HG02623 (cell line): Measurements from ENCODE around the gene EEF1G.
"Not testable (repeated sequence)": the region's sequence is repeated elsewhere in the genome, so short reads cannot be mapped to it uniquely, and the experiment has no call there.

ENCODE experiments used
- ATAC-seq: cut with Tn5 transposase; IDR thresholded peaks from one replicate; pipeline ENCODE4 v1.9.1; 2021; ENCODE audit warnings: moderate library complexity; ENCODE audit not compliant: unreplicated experiment

EEF1G gene

GRCh38 chr11:62603776-62604299, 30.1 kb upstream of the EEF1G start:
- no peak for ATAC-seq

DNA sequence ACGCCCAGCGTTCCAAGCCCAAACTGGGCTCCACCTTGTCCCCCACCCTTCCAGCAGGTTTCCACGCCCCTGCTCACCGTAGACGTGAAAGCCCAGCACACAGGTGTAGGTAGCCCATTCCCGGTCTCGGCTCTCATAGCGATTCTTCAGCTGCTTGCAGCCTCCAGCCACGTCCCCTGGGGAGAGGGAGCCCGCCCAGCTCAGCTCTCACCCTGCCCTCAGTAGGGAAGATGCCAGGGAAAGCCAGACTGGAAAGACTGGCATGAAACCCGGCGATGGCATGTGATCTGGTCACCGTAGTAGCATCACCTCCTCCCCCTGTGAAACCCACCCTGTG, 29.3 kb upstream of the EEF1G start:
- no peak for ATAC-seq

- ATAC-seq, result no peak
These were observed 28.7 kb upstream of the EEF1G start for GRCh38 chr11:62602141-62603071.

DNA sequence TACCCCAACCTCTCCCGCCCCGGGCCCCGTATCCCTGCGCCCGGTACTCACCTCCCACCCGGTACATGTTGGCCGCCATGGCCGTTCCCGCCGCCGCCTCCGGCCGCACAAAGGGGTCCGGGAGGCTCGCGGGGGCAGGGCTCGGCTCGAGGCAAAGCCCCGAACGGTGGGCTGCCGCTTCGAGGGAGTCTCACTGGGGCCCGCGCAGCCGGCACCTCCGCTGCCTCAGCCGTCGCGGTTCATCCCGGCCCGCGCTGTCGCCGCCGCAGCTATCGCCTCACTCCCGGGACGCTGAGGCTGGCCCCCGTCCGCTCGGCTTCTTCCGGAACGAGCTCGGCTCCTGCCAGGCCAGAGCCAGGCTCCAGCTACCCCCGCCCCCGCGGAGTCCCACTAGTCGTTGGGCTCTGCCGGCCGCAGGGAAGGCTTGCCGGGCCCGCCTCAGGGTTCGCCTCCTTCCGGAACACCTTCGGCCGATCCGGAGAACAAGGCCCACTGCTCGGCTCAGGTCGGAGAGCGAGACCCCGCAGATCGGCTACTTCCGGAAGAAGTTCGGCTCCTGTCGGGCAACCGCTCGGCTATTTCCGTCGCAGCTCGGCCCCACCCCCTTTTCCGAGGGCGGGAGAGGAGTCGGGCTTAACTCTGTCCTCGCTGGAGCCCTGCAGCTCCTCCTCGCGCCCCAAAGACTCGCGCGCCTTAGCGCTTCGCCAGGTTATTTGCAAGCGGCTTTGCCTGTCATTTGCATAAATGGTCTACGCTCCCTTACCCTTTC, 27.9 kb upstream of the EEF1G start, which contains the start of gene MTA2:
Gene MTA2 (minus strand): TSS at position 494 of the 769 bp plus-strand sequence. CDS start 415 bp downstream, at position 79.
- ATAC-seq, result peak; percentile 68

GRCh38 chr11:62601122-62601371, 27.4 kb upstream of the EEF1G start:
- ATAC-seq, result peak; percentile 10

DNA sequence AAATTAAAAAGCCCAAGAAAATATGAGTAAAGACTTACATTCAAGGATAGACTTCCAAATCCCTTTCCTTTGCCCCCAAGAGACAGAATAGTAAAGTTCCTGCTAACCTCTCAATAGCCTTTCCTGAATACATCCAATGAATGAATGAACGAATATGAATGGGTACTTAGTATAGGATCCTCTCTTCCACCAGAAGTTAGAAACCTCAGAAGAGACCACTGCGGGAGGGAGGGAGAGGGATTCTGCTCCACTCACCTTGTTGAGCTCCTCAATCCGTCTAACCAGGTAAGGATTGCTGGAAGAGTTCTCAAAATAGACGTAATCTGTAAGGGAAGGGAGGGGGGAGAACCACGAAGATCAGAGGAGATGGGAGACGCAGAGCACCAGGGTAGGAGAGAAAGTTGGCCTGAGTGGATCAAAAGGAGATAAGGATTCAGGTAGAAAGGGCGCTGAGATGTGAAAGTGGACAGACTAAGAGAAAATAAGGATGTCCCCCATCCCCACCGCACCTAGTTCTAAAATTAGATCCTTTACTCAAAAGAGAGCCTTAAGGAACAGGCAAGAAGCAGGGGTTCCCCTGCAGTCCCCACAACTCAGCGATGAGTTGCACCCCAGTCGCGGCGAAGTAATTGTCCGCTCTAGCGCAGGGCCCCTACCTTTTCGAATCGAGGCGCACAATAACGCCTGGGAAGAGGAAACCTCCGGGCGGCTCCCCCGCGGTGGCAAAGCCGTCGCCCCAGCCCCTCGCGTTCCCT, 26.9 kb upstream of the EEF1G start:
- ATAC-seq, result no peak

DNA sequence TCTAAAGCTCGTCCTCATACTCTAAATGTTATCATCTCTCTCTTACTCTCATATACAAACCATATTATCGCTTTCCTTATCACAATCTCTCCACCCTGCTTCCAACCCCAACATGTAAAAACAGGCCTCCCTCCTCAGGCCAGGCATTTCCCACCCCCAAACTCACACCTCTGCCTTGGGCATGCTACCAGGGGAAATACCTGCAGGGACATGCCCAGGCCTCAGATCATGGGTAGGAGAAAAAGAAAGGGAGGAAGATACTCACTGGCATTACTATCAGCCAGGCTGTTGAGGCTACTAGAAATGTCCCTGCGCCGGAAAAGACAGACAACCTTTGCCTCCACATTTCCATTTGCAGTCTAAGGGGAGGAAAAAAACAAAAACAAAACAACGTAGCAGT, 26.2 kb upstream of the EEF1G start:
- no peak for ATAC-seq

DNA sequence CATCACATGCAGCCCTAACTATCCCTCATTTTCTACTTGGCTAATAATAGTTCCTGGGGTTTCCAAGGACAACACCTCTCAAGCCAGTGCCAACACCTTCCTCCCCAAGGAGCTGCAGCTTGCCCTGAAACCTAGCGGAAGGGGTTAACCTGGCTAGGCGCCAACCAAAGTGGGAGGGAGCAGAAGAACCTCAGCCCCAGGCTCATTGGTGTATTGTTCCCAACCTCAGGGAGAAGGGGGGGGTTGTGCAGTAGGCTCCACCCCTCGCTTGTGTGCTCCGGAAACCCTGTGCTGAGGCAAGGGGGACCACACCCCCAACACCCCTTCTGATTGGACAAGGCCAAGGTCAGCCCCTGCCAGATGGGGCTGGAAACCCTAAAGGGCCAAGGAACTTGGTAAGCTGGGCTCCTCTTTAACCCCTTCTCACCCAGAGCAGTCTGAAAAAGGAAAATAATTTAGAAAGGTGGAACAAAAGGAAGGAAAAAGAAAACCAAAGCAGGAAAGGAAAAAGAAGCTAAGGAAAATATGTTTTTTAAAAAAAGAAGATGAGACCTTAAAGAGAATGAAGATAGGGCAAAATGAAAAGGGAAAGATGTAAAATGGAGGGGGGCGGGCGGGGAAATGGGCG, 25.5 kb upstream of the EEF1G start:
- ATAC-seq, result peak; percentile 37

DNA sequence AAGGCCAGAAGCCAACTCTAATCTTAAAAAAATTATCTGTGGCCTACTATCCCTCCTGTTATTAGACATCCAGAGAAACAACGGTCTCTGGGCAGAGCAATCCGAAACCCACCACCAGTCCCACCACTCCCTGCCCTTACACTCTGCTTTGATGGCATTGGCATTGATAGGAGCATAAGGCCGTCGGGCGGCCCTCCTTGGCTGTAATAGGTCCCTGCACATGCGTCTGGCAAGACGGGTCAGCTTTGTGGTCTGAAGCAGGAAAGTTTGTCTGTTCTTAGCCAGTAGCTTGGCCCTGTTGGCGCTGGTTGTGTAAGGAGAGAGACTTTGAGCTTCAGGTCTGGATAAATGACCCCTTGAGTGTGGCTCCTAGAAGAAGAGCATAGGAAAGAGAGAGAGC, 21.4 kb upstream of the EEF1G start:
- no peak for ATAC-seq

- ATAC-seq, result no peak
These were observed 19.8 kb upstream of the EEF1G start for GRCh38 chr11:62593434-62594044.

DNA sequence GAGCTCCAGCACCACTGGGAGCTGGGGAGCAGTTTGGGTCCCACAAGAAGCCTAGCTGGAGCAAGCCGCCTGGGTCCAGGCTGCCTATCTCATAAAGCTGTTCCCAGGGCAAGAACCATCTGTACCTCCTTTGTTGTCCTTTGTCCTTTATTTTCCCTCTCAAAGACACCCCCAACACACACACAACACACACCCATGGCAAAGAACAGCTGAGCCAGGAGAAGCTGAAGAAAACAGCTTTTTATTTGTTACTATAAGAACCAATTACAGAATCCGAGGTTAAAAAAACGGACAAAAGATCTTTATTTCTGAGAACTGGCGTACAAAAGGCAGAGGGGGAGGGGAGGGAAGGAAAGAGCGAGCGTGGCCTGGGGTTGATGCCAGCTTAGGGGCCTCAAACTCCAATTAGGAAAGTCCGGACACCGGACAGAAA, 19.3 kb upstream of the EEF1G start:
- no peak for ATAC-seq

GRCh38 chr11:62592146-62592815, 18.6 kb upstream of the EEF1G start:
- no peak for ATAC-seq

GRCh38 chr11:62591448-62592145, 17.9 kb upstream of the EEF1G start, which contains the start of gene TUT1:
Gene TUT1 (minus strand): TSS chr11:62591523. CDS start chr11:62591485, 38 bp downstream.
- peak; percentile 87 for ATAC-seq

- ATAC-seq, result no peak
These were observed 15.4 kb upstream of the EEF1G start for GRCh38 chr11:62588966-62589637.

GRCh38 chr11:62585356-62585755, 11.7 kb upstream of the EEF1G start:
- not testable (repeated sequence) for ATAC-seq

GRCh38 chr11:62581735-62582134, 8.0 kb upstream of the EEF1G start:
- ATAC-seq, result not testable (repeated sequence)

GRCh38 chr11:62580959-62581715, 7.4 kb upstream of the EEF1G start:
- no peak for ATAC-seq

GRCh38 chr11:62579252-62579651, 5.6 kb upstream of the EEF1G start:
- no peak for ATAC-seq
